Measurements from ENCODE around the gene HDAC4.

Gene HDAC4

GRCh38 chr2:239053801-239054503, 346.9 kb downstream of the HDAC4 start:
- Histone ChIP-seq H3K36me3 (ENCODE audit: control insufficient read depth in 2 of 2, insufficient read depth in 1 of 2, low read length in 2 of 2) (peaks cover 0 to 8% of the 10 kb centered on the region in 2 experiments; a peak in 1 of 3 replicates), H3K4me3 (ENCODE audit: low read depth, low read length) (no peak overlapping the region), H3K27ac (ENCODE audit: extremely low read depth, low read depth, low read length) (no peak overlapping the region), H3K4me1 (ENCODE audit: control insufficient read depth, insufficient read depth, low read length) (no peaks in the 10 kb centered on the region), H3K9me3 (ENCODE audit: control insufficient read depth, insufficient read depth, low read depth, low read length) (no peaks in the 10 kb centered on the region)
- ChIA-PET CTCF (interaction anchor here (0.5 kb wide), 1 partner anchor 345 kb away, joined by 3 read pairs; no protein-coding TSS in a partner anchor), POLR2A (no interaction called here)
- TF ChIP-seq TSHZ1 (tag by site-specific recombination; IDR thresholded peaks at IDR 0.05; ENCODE audit: borderline replicate concordance) = no peak
- no peak for TF ChIP-seq SCRT1 (tag by site-specific recombination; IDR thresholded peaks at IDR 0.05; ENCODE audit: borderline replicate concordance)
- no peak for TF ChIP-seq WT1 (tag by site-specific recombination; IDR thresholded peaks at IDR 0.05)
- TF ChIP-seq ZNF19 (tag by site-specific recombination; IDR thresholded peaks at IDR 0.05; ENCODE audit: low read depth) = no peak
- no peak for TF ChIP-seq ZNF555 (tag by site-specific recombination; conservative IDR thresholded peaks at IDR 0.05)
- TF ChIP-seq ZNF660 (tag by site-specific recombination; IDR thresholded peaks at IDR 0.05) = no peak

- CTCF ChIA-PET = no interaction called here
Observed at GRCh38 chr2:239052798-239053665, 347.8 kb downstream of the HDAC4 start.

More at GRCh38 chr2:239052798-239053665, 347.8 kb downstream of the HDAC4 start:
- Histone ChIP-seq H3K4me3 (ENCODE audit: low read depth, low read length) (no peak overlapping the region), H3K27ac (ENCODE audit: extremely low read depth, low read depth, low read length) (no peak overlapping the region), H3K9me3 (ENCODE audit: control insufficient read depth, insufficient read depth, low read depth, low read length) (no peaks in the 10 kb centered on the region), H3K4me1 (ENCODE audit: control insufficient read depth, insufficient read depth, low read length) (no peaks in the 10 kb centered on the region), H3K36me3 (ENCODE audit: control insufficient read depth in 2 of 2, insufficient read depth in 1 of 2, low read length in 2 of 2) (peaks cover 0 to 8% of the 10 kb centered on the region in 2 experiments; a peak in 1 of 3 replicates)
- TF ChIP-seq ZSCAN5A (tag by site-specific recombination; IDR thresholded peaks at IDR 0.05) (no peak), YY2 (tag by site-specific recombination; IDR thresholded peaks at IDR 0.05) (no peak), ZNF514 (tag by site-specific recombination; IDR thresholded peaks at IDR 0.05) (no peak), RBAK (tag by site-specific recombination; IDR thresholded peaks at IDR 0.05) (no peak), ZNF37A (tag by site-specific recombination; IDR thresholded peaks at IDR 0.05) (no peak), ZNF221 (tag by site-specific recombination; IDR thresholded peaks at IDR 0.05; ENCODE audit: borderline replicate concordance) (no peak), BCL6B (tag by site-specific recombination; IDR thresholded peaks at IDR 0.05) (no peak), ZSCAN16 (tag by site-specific recombination; IDR thresholded peaks at IDR 0.05) (no peak), ZBTB17 (tag by site-specific recombination; IDR thresholded peaks at IDR 0.05) (no peak), ZNF394 (tag by site-specific recombination; IDR thresholded peaks at IDR 0.05; ENCODE audit: borderline replicate concordance) (no peak), ZNF830 (tag by site-specific recombination; IDR thresholded peaks at IDR 0.05; ENCODE audit: low read depth) (no peak), ZBTB21 (tag by site-specific recombination; IDR thresholded peaks at IDR 0.05) (no peak), REPIN1 (tag by site-specific recombination; IDR thresholded peaks at IDR 0.05; ENCODE audit: low read depth) (no peak), HOXC10 (CRISPR knock-in tag; IDR thresholded peaks at IDR 0.05) (no peak), ZNF76 (tag by site-specific recombination; IDR thresholded peaks at IDR 0.05; ENCODE audit: borderline replicate concordance, low read depth) (no peak)
- POLR2A ChIA-PET = no interaction called here
